PC-3 (cell line): ENCODE data around the gene AKAP6. TPM values are rescaled to one million over a fixed set of nuclear protein-coding genes. Genes with fewer than 3 reads are reported as not detected.

ENCODE experiments used
- ATAC-seq: fragments of 200-7000 bp; cut with Tn5 transposase; 2 replicates; pipeline ENCODE4 v1.9.1; 2020; ENCODE audit warnings: mild to moderate bottlenecking, moderate library complexity
- BruUV-seq: library from RNA; stranded (reverse); fragments of 400-500 nt; replicated peaks from 2 replicates; lab custom pipeline; 2021; lab: Mats Ljungman, UMichigan
- CTCF ChIA-PET: fragments of 300-600 bp; sonication (Branson Sonifier 250); formaldehyde crosslinking; loops from one replicate; lab custom pipeline; 2022; ENCODE audit warnings: antibody characterized with exemption; lab: Charles Lee
- POLR2A ChIA-PET: fragments of 300-600 bp; sonication (Branson Sonifier 250); formaldehyde crosslinking; loops from one replicate; lab custom pipeline; 2022; ENCODE audit warnings: antibody characterized with exemption; ENCODE audit not compliant: unreplicated experiment; lab: Charles Lee
- DNase-seq: peaks from one replicate; pipeline ENCODE4 v3.0.0-alpha.2; 2015
- H2AFZ ChIP-seq: fragments of 300-600 bp; sonication (generic); 2 replicates; pipeline ENCODE4 v1.6.0; 2016; ENCODE audit warnings: antibody characterized with exemption, low read length
- H3F3A ChIP-seq: fragments of 300-600 bp; sonication (generic); one replicate; pipeline ENCODE4 v1.6.0; 2017; ENCODE audit warnings: antibody characterized with exemption, low read length, control low read depth, mild to moderate bottlenecking; ENCODE audit not compliant: unreplicated experiment
- H3K27ac ChIP-seq: fragments of 300-600 bp; sonication (generic); 2 replicates; pipeline ENCODE4 v1.5.1; 2016; ENCODE audit warnings: mild to moderate bottlenecking, low read length
- H3K27me3 ChIP-seq: fragments of 300-600 bp; sonication (generic); 2 replicates; pipeline ENCODE4 v1.6.1; 2016; ENCODE audit warnings: low read length, mixed read lengths
- H3K36me3 ChIP-seq: fragments of 300-600 bp; sonication (generic); 2 replicates; pipeline ENCODE4 v1.6.1; 2016; ENCODE audit warnings: low read depth, mixed run types, low read length, mixed read lengths
- H3K4me1 ChIP-seq: fragments of 300-600 bp; sonication (generic); 2 replicates; pipeline ENCODE4 v1.5.1; 2016; ENCODE audit warnings: low read length; ENCODE audit not compliant: insufficient read depth
- H3K4me2 ChIP-seq: fragments of 300-600 bp; sonication (generic); 2 replicates; pipeline ENCODE4 v1.6.0; 2016; ENCODE audit warnings: low read length
- H3K4me3 ChIP-seq: fragments of 300-600 bp; sonication (generic); 2 replicates; pipeline ENCODE4 v1.5.1; 2016; ENCODE audit warnings: mild to moderate bottlenecking, low read length, mixed read lengths
- H3K79me2 ChIP-seq: fragments of 300-600 bp; sonication (generic); 2 replicates; pipeline ENCODE4 v1.6.1; 2017; ENCODE audit warnings: low read length, mixed read lengths
- H3K9ac ChIP-seq: fragments of 300-600 bp; sonication (generic); 2 replicates; pipeline ENCODE4 v1.6.0; 2016; ENCODE audit warnings: mild to moderate bottlenecking, low read length
- H3K9me2 ChIP-seq: fragments of 300-600 bp; sonication (generic); replicated peaks from 2 replicates; pipeline ENCODE4 v1.6.1; 2016; ENCODE audit warnings: mixed run types, low read length, mixed read lengths
- H3K9me3 ChIP-seq: fragments of 300-600 bp; sonication (generic); 2 replicates; pipeline ENCODE4 v1.6.1; 2016; ENCODE audit warnings: low read length, mixed read lengths
- H4K20me1 ChIP-seq: fragments of 300-600 bp; sonication (generic); 2 replicates; pipeline ENCODE4 v1.6.1; 2016; ENCODE audit warnings: low read length, mixed read lengths
- CTCF ChIP-seq: fragments of 300-600 bp; sonication (generic); conservative IDR thresholded peaks from 2 replicates; pipeline ENCODE4 v1.5.1; 2017; ENCODE audit warnings: antibody characterized with exemption, low read depth, mild to moderate bottlenecking, low read length
- EZH2 ChIP-seq: fragments of 300-600 bp; sonication (generic); IDR thresholded peaks from one replicate; pipeline ENCODE4 v1.6.1; 2017; ENCODE audit warnings: antibody characterized with exemption, mild to moderate bottlenecking, low read length; ENCODE audit not compliant: unreplicated experiment
- EZH2phosphoT487 ChIP-seq: fragments of 300-600 bp; sonication (generic); IDR thresholded peaks from 2 replicates; pipeline ENCODE4 v1.6.1; 2018; ENCODE audit warnings: mild to moderate bottlenecking, antibody characterized with exemption, low read length, borderline replicate concordance
- intact Hi-C: fragments of 100-400 bp; cut with micrococcal nuclease; formaldehyde crosslinking; loops from 2 replicates; pipeline ENCODE4 v1.9.0; 2023
- total RNA-seq: library from RNA; depleted of rRNA; stranded (reverse); fragments of >200 nt; gene quantifications from 2 replicates; pipeline ENCODE4 v1.2.3, GENCODE V29; 2014

The AKAP6 gene
- total RNA-seq, 1 experiment from 2014 or later: 1.5 TPM

DNA sequence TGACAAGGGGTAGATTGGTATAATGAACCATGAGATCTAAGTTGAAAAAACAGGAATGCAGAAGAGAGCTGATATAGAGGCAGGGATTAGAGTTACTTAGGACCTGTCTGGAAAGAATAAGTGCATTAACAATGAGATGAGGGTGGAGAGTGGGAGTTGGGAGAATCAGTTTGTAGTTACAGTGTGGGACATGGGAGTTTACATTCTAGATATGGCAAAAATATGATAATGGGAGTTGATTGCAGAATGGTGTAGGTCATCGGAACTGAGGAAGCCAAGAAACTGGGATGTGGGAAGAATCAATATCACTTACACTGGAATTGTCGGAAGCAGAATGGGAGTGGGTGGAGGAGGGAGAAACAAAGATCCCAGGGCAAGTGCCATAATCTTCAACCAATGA, 308.5 kb downstream of the AKAP6 start:
- no peaks in the 10 kb centered on the region for H3K27me3 ChIP-seq
- H3K4me1 ChIP-seq: peaks cover 7% of the 10 kb centered on the region
- H3K9me3 ChIP-seq: no peaks in the 10 kb centered on the region
- no peaks in the 10 kb centered on the region for H4K20me1 ChIP-seq
- H3K79me2 ChIP-seq: no peaks in the 10 kb centered on the region
- ChIA-PET POLR2A (no interaction called here), CTCF (no interaction called here)
- H3K9me2 ChIP-seq: no peaks in the 10 kb centered on the region
- TF ChIP-seq EZH2 (no peak), CTCF (no peak), EZH2phosphoT487 (no peak)
- BruUV-seq: no TSS peak
- ATAC-seq (no peak), DNase-seq (no peak)
- no peak overlapping the region for H3K9ac ChIP-seq
- no peak overlapping the region for H2AFZ ChIP-seq
- intact Hi-C loops: no loop called here
- H3K4me2 ChIP-seq: no peak overlapping the region
- H3K36me3 ChIP-seq: no peaks in the 10 kb centered on the region
- no peaks in the 10 kb centered on the region for H3F3A ChIP-seq
- no peak overlapping the region for H3K4me3 ChIP-seq
- no peak overlapping the region for H3K27ac ChIP-seq

- intact Hi-C loops: no loop called here
- BruUV-seq: no TSS peak
- Histone ChIP-seq H2AFZ (no peak overlapping the region), H3F3A (no peaks in the 10 kb centered on the region), H3K4me2 (no peak overlapping the region), H4K20me1 (no peaks in the 10 kb centered on the region), H3K27me3 (no peaks in the 10 kb centered on the region), H3K79me2 (no peaks in the 10 kb centered on the region), H3K36me3 (no peaks in the 10 kb centered on the region), H3K4me1 (peaks cover 7% of the 10 kb centered on the region), H3K9ac (no peak overlapping the region), H3K9me2 (no peaks in the 10 kb centered on the region), H3K4me3 (no peak overlapping the region), H3K27ac (no peak overlapping the region), H3K9me3 (no peaks in the 10 kb centered on the region)
- no peak for TF ChIP-seq EZH2phosphoT487
- no peak for TF ChIP-seq EZH2
- ATAC-seq: no peak
- ChIA-PET CTCF (no interaction called here), POLR2A (no interaction called here)
- DNase-seq: no peak
These were observed 310.1 kb downstream of the AKAP6 start for GRCh38 chr14:32639208-32639607.

GRCh38 chr14:32645551-32645950, 316.5 kb downstream of the AKAP6 start:
- Histone ChIP-seq H3F3A (no peaks in the 10 kb centered on the region), H3K27me3 (no peaks in the 10 kb centered on the region), H3K4me2 (no peak overlapping the region), H3K79me2 (no peaks in the 10 kb centered on the region), H2AFZ (no peak overlapping the region), H3K9me2 (no peaks in the 10 kb centered on the region), H3K9ac (no peak overlapping the region), H3K9me3 (no peaks in the 10 kb centered on the region), H3K4me1 (peaks cover 22% of the 10 kb centered on the region), H4K20me1 (no peaks in the 10 kb centered on the region), H3K4me3 (no peak overlapping the region), H3K36me3 (no peaks in the 10 kb centered on the region), H3K27ac (no peak overlapping the region)
- BruUV-seq: no TSS peak
- ChIA-PET POLR2A (interaction anchor here (0.6 kb wide), 1 partner anchor 17 kb away, joined by 3 read pairs; no protein-coding TSS in a partner anchor), CTCF (no interaction called here)
- intact Hi-C loops: no loop called here
- TF ChIP-seq EZH2 (no peak), EZH2phosphoT487 (no peak), CTCF (no peak)
- DNase-seq (no peak), ATAC-seq (no peak)
